Erythroblast (primary cell): ENCODE measurements around the gene PEX12.
"Not testable (repeated sequence)": the region's sequence is repeated elsewhere in the genome, so short reads cannot be mapped to it uniquely, and the experiment has no call there.

Experiments
- GATA1 ChIP-seq: IDR thresholded peaks from 2 replicates; pipeline ENCODE4 v1.6.1; 2011; ENCODE audit warnings: low read depth, mild to moderate bottlenecking, control low read depth, low read length, moderate library complexity
- POLR2A ChIP-seq: IDR thresholded peaks from 2 replicates; pipeline ENCODE4 v1.6.1; 2011; ENCODE audit warnings: mild to moderate bottlenecking, low read length

DNA sequence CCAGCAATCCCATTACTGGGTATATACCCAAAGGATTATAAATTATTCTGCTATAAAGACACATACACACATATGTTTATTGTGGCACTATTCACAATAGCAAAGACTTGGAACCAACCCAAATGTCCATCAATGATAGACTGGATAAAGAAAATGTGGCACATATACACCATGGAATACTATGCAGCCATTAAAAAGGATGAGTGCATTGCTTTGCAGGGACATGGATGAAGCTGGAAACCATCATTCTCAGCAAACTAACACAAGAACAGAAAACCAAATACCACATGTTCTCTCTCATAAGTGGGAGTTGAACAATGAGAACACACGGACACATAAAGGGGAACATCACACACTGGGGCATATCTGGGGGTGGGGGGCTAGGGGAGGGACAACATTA, 49.0 kb downstream of the PEX12 start:
- TF ChIP-seq POLR2A, GATA1: not testable (repeated sequence)
